T47D (cell line): ENCODE results near the gene EFHC1.

Source experiments
- DNase-seq, 2 experiments: peaks; one replicate each; pipeline versions ENCODE4 v3.0.0 to v3.0.0-alpha.2; 2011 to 2012; ENCODE audit warnings: low read depth in 1 of 2, low spot score in 1 of 2
- JUND ChIP-seq: IDR thresholded peaks from 2 replicates; pipeline ENCODE4 v1.6.1; 2012; ENCODE audit warnings: low read depth
- in situ Hi-C: cut with HindIII; loops from 2 replicates; pipeline ENCODE4 v1.10.0; 2016; ENCODE audit warnings: low sequenced_read_pairs, low pct_unique_long_range_greater_than_20kb

EFHC1 gene

GRCh38 chr6:52389264-52389625 is 30.9 kb upstream of the EFHC1 start:
- in situ Hi-C loops: no loop called here
- no peak for TF ChIP-seq JUND
- DNase-seq: no peak

GRCh38 chr6:52389626-52390360 is 30.3 kb upstream of the EFHC1 start:
- no peak for DNase-seq
- in situ Hi-C loops: no loop called here
- no peak for TF ChIP-seq JUND

GRCh38 chr6:52390361-52390727 is 29.8 kb upstream of the EFHC1 start:
- in situ Hi-C loops: no loop called here
- TF ChIP-seq JUND: no peak
- no peak for DNase-seq

GRCh38 chr6:52391599-52391998 is 28.5 kb upstream of the EFHC1 start:
- in situ Hi-C loops: no loop called here
- no peak for TF ChIP-seq JUND
- no peak for DNase-seq

- in situ Hi-C loops: no loop called here
- no peak for DNase-seq
- TF ChIP-seq JUND: no peak
These were observed 27.2 kb upstream of the EFHC1 start for GRCh38 chr6:52392944-52393343.

GRCh38 chr6:52393780-52394179 is 26.4 kb upstream of the EFHC1 start:
- no peak for TF ChIP-seq JUND
- DNase-seq: no peak
- in situ Hi-C loops: no loop called here

- no peak for TF ChIP-seq JUND
- in situ Hi-C loops: no loop called here
- no peak for DNase-seq
These were observed 25.9 kb upstream of the EFHC1 start for GRCh38 chr6:52394251-52394666.

- DNase-seq: no peak
- no peak for TF ChIP-seq JUND
- in situ Hi-C loops: no loop called here
These were observed 24.2 kb upstream of the EFHC1 start for GRCh38 chr6:52395969-52396368.

- TF ChIP-seq JUND: no peak
- DNase-seq: peak; percentile 32 to 75
- in situ Hi-C loops: loop anchor here (25.0 kb wide), 1 partner anchor 263 kb away; the partner anchor contains the start of gene TMEM14A
These were observed 20.4 kb upstream of the EFHC1 start for GRCh38 chr6:52399511-52400312.

- TF ChIP-seq JUND: no peak
- in situ Hi-C loops: loop anchor here (25.0 kb wide), 1 partner anchor 262 kb away; the partner anchor contains the start of gene TMEM14A
- DNase-seq: no peak
These were observed 19.7 kb upstream of the EFHC1 start for GRCh38 chr6:52400313-52401041.

GRCh38 chr6:52403086-52403485 is 17.1 kb upstream of the EFHC1 start:
- in situ Hi-C loops: loop anchor here (25.0 kb wide), 1 partner anchor 259 kb away; the partner anchor contains the start of gene TMEM14A
- no peak for DNase-seq
- no peak for TF ChIP-seq JUND

GRCh38 chr6:52403627-52404026 is 16.5 kb upstream of the EFHC1 start:
- TF ChIP-seq JUND: no peak
- in situ Hi-C loops: loop anchor here (25.0 kb wide), 1 partner anchor 259 kb away; the partner anchor contains the start of gene TMEM14A
- DNase-seq: peak in 1 of 2 experiments; percentile 67
